Measurements from ENCODE around the gene INTS15.

INTS15 gene

GRCh38 chr7:6589829-6590644, at the start of gene INTS15:
TSS of gene INTS15 (plus strand) at chr7:6590021. CDS start at chr7:6590284, 263 bp downstream.
- Histone ChIP-seq H3K4me3 (replicated peaks; ENCODE audit: low read depth, low read length) (peak within 1 kb of the TSS; percentile 95), H3K27me3 (replicated peaks; ENCODE audit: control insufficient read depth, insufficient read depth, low read length) (no peaks in the 10 kb centered on the region), H3K36me3 (ENCODE audit: control insufficient read depth, insufficient read depth, low read length) (peaks cover 18% of the 10 kb centered on the region)
- no peak for TF ChIP-seq CTCF (IDR thresholded peaks at IDR 0.05; ENCODE audit: insufficient read depth, low read length, poor library complexity, severe bottlenecking)
- peak; percentile 91 for DNase-seq (ENCODE audit: extremely low read depth, insufficient read length)

GRCh38 chr7:6542368-6542767, 47.5 kb upstream of the INTS15 start:
- DNase-seq (ENCODE audit: extremely low read depth, insufficient read length): no peak
- H3K27me3 ChIP-seq (replicated peaks; ENCODE audit: control insufficient read depth, insufficient read depth, low read length): no peaks in the 10 kb centered on the region
- TF ChIP-seq CTCF (IDR thresholded peaks at IDR 0.05; ENCODE audit: insufficient read depth, low read length, poor library complexity, severe bottlenecking): no peak
- H3K4me3 ChIP-seq (replicated peaks; ENCODE audit: low read depth, low read length): no peak overlapping the region
- H3K36me3 ChIP-seq (ENCODE audit: control insufficient read depth, insufficient read depth, low read length): no peaks in the 10 kb centered on the region

GRCh38 chr7:6545398-6546126, 44.3 kb upstream of the INTS15 start:
- no peak for DNase-seq (ENCODE audit: extremely low read depth, insufficient read length)
- TF ChIP-seq CTCF (IDR thresholded peaks at IDR 0.05; ENCODE audit: insufficient read depth, low read length, poor library complexity, severe bottlenecking): no peak

GRCh38 chr7:6546498-6547251, 43.1 kb upstream of the INTS15 start:
- no peak for DNase-seq (ENCODE audit: extremely low read depth, insufficient read length)
- Histone ChIP-seq H3K27me3 (replicated peaks; ENCODE audit: control insufficient read depth, insufficient read depth, low read length) (no peaks in the 10 kb centered on the region), H3K4me3 (replicated peaks; ENCODE audit: low read depth, low read length) (no peak overlapping the region), H3K36me3 (ENCODE audit: control insufficient read depth, insufficient read depth, low read length) (no peaks in the 10 kb centered on the region)
- TF ChIP-seq CTCF (IDR thresholded peaks at IDR 0.05; ENCODE audit: insufficient read depth, low read length, poor library complexity, severe bottlenecking): no peak

More at GRCh38 chr7:6545398-6546126, 44.3 kb upstream of the INTS15 start:
- no peaks in the 10 kb centered on the region for H3K27me3 ChIP-seq (replicated peaks; ENCODE audit: control insufficient read depth, insufficient read depth, low read length)
- H3K4me3 ChIP-seq (replicated peaks; ENCODE audit: low read depth, low read length): no peak overlapping the region
- no peaks in the 10 kb centered on the region for H3K36me3 ChIP-seq (ENCODE audit: control insufficient read depth, insufficient read depth, low read length)

- no peak for DNase-seq (ENCODE audit: extremely low read depth, insufficient read length)
These were observed 42.4 kb upstream of the INTS15 start for GRCh38 chr7:6547400-6547799.

More at GRCh38 chr7:6547400-6547799, 42.4 kb upstream of the INTS15 start:
- no peak overlapping the region for H3K4me3 ChIP-seq (replicated peaks; ENCODE audit: low read depth, low read length)
- no peak for TF ChIP-seq CTCF (IDR thresholded peaks at IDR 0.05; ENCODE audit: insufficient read depth, low read length, poor library complexity, severe bottlenecking)
- no peaks in the 10 kb centered on the region for H3K27me3 ChIP-seq (replicated peaks; ENCODE audit: control insufficient read depth, insufficient read depth, low read length)
- no peaks in the 10 kb centered on the region for H3K36me3 ChIP-seq (ENCODE audit: control insufficient read depth, insufficient read depth, low read length)
